IMR-90 (cell line): Measurements from ENCODE around the gene JAKMIP2.
"Not testable (repeated sequence)": the region's sequence is repeated elsewhere in the genome, so short reads cannot be mapped to it uniquely, and the experiment has no call there.

Experiments used
- BHLHE40 ChIP-seq: fragments of 150-350 bp; IDR thresholded peaks from 2 replicates; pipeline ENCODE4 v1.6.1; 2016; ENCODE audit warnings: mild to moderate bottlenecking, low read depth, low read length
- CEBPB ChIP-seq: IDR thresholded peaks from 2 replicates; pipeline ENCODE4 v1.6.1; 2012; ENCODE audit warnings: low read depth, low read length, improper control_type of control experiment
- CHD1 ChIP-seq: IDR thresholded peaks from 2 replicates; pipeline ENCODE4 v1.6.1; 2012; ENCODE audit warnings: low read depth, low read length, improper control_type of control experiment
- FOS ChIP-seq: fragments of 150-350 bp; IDR thresholded peaks from 2 replicates; pipeline ENCODE4 v1.6.1; 2016; ENCODE audit warnings: low read depth, low read length
- MAFK ChIP-seq: IDR thresholded peaks from 2 replicates; pipeline ENCODE4 v1.6.1; 2012; ENCODE audit warnings: low read depth, low read length, improper control_type of control experiment
- MAZ ChIP-seq: IDR thresholded peaks from 2 replicates; pipeline ENCODE4 v1.6.1; 2012; ENCODE audit warnings: low read depth, mild to moderate bottlenecking, low read length, improper control_type of control experiment, moderate library complexity, borderline replicate concordance
- NFE2L2 ChIP-seq: fragments of 150-350 bp; IDR thresholded peaks from 2 replicates; pipeline ENCODE4 v1.6.1; 2016; ENCODE audit warnings: low read depth, mild to moderate bottlenecking, low read length
- POLR2A ChIP-seq: IDR thresholded peaks from 2 replicates; pipeline ENCODE4 v1.6.1; 2012; ENCODE audit warnings: mild to moderate bottlenecking, low read depth, low read length
- RAD21 ChIP-seq: IDR thresholded peaks from 2 replicates; pipeline ENCODE4 v1.6.1; 2012; ENCODE audit warnings: low read length, improper control_type of control experiment
- RCOR1 ChIP-seq: IDR thresholded peaks from 2 replicates; pipeline ENCODE4 v1.6.1; 2012; ENCODE audit warnings: mild to moderate bottlenecking, low read length, improper control_type of control experiment; ENCODE audit not compliant: insufficient replicate concordance
- RFX5 ChIP-seq: IDR thresholded peaks from 2 replicates; pipeline ENCODE4 v1.8.0; 2012; ENCODE audit warnings: low read depth, mild to moderate bottlenecking, low read length, moderate library complexity
- TF ChIP-seq, protein P1 (sequence below): conservative IDR thresholded peaks from 2 replicates; pipeline ENCODE4 v1.5.1; 2012; ENCODE audit warnings: mild to moderate bottlenecking, low read depth, low read length, improper control_type of control experiment
- TF ChIP-seq, protein P2 (sequence below): fragments of 150-350 bp; IDR thresholded peaks from 2 replicates; pipeline ENCODE4 v1.6.1; 2017; ENCODE audit warnings: mild to moderate bottlenecking, antibody characterized with exemption, low read length, low read depth

DNA sequence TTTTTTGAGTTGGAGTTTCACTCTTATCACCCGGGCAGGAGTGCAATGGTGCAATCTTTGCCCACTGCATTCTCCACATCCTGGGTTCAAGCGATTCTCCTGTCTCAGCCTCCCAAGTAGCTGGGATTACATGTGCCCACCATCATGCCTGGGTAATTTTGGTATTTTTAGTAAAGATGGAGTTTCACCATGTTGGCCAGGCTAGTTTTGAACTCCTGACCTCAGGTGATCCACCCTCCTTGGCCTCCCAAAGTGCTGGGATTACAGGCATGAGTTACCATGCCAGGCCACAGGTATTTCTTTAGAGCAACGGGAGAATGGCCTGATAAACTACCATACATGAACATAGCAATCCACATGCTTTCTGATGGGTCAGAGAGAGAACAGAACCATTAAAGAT, 39.7 kb upstream of the JAKMIP2 start:
- not testable (repeated sequence) for TF ChIP-seq POLR2A, MAFK, CEBPB, CHD1, FOS, RAD21, BHLHE40, RCOR1, NFE2L2, MAZ, RFX5
- TF ChIP-seq, protein P1, sequence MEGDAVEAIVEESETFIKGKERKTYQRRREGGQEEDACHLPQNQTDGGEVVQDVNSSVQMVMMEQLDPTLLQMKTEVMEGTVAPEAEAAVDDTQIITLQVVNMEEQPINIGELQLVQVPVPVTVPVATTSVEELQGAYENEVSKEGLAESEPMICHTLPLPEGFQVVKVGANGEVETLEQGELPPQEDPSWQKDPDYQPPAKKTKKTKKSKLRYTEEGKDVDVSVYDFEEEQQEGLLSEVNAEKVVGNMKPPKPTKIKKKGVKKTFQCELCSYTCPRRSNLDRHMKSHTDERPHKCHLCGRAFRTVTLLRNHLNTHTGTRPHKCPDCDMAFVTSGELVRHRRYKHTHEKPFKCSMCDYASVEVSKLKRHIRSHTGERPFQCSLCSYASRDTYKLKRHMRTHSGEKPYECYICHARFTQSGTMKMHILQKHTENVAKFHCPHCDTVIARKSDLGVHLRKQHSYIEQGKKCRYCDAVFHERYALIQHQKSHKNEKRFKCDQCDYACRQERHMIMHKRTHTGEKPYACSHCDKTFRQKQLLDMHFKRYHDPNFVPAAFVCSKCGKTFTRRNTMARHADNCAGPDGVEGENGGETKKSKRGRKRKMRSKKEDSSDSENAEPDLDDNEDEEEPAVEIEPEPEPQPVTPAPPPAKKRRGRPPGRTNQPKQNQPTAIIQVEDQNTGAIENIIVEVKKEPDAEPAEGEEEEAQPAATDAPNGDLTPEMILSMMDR: not testable (repeated sequence)
- TF ChIP-seq, protein P2, sequence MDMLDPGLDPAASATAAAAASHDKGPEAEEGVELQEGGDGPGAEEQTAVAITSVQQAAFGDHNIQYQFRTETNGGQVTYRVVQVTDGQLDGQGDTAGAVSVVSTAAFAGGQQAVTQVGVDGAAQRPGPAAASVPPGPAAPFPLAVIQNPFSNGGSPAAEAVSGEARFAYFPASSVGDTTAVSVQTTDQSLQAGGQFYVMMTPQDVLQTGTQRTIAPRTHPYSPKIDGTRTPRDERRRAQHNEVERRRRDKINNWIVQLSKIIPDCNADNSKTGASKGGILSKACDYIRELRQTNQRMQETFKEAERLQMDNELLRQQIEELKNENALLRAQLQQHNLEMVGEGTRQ: not testable (repeated sequence)
